ENCODE results near the gene TMEM222.

Gene TMEM222

GRCh38 chr1:27360159-27361043 is 38.4 kb downstream of the TMEM222 start:
- no peak for FAIRE-seq

DNA sequence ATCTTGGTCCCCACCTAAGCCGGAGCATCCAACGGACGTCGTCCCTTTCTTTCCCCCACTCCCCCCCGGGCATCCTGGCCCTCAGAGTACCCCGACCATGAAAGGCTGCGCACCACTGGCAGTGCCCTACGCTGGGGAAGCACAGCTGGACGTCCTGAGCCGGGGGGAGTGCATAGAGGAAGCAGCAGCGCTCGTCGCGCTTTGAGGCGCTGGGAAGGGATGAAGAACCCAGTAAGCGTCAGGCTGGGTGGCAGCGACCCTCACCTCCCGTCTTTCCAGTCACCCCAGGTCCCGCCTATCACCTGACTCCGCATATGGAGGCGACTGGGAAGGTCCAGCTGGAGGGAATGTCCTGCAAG is 39.1 kb downstream of the TMEM222 start:
- FAIRE-seq, result no peak

- FAIRE-seq, result no peak
These were observed 39.6 kb downstream of the TMEM222 start for GRCh38 chr1:27361553-27361952.

GRCh38 chr1:27363766-27364695 is 42.1 kb downstream of the TMEM222 start:
- no peak for FAIRE-seq

- no peak for FAIRE-seq
These were observed 42.9 kb downstream of the TMEM222 start for GRCh38 chr1:27364696-27365371.

- FAIRE-seq, result no peak
These were observed 43.6 kb downstream of the TMEM222 start for GRCh38 chr1:27365372-27366112.

- FAIRE-seq, result no peak
These were observed 44.1 kb downstream of the TMEM222 start for GRCh38 chr1:27366113-27366410.

GRCh38 chr1:27366411-27367159 is 44.6 kb downstream of the TMEM222 start, which contains the start of gene MAP3K6:
Gene MAP3K6, minus strand, starts transcription at chr1:27366961. Its CDS starts 364 bp downstream, at chr1:27366597.
- no peak for FAIRE-seq

DNA sequence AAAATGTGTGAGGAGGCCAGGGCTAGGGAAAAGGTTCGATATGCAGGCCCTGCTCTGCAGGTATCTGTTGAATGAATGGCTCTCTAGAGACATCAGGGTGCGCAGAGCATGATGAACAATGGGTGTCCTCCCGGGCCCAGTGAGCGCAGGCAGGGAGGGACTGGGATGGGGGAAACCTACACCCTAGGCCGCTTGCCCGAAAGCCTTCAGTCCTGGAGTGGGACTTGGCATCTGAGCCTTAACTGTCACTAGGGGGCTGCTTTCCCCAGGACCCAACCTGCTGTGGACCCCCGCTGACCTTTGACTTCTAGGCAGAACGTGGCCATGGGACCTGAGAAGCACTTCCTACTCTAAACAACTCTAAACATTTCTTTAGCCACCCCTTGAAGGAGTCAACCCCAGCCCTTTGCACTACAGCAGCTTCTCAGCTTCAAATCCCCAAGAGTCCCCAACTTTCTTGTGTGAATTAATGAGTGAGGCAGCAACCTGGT is 45.2 kb downstream of the TMEM222 start:
- FAIRE-seq, result no peak

GRCh38 chr1:27368869-27369582 is 47.1 kb downstream of the TMEM222 start:
- FAIRE-seq, result no peak

DNA sequence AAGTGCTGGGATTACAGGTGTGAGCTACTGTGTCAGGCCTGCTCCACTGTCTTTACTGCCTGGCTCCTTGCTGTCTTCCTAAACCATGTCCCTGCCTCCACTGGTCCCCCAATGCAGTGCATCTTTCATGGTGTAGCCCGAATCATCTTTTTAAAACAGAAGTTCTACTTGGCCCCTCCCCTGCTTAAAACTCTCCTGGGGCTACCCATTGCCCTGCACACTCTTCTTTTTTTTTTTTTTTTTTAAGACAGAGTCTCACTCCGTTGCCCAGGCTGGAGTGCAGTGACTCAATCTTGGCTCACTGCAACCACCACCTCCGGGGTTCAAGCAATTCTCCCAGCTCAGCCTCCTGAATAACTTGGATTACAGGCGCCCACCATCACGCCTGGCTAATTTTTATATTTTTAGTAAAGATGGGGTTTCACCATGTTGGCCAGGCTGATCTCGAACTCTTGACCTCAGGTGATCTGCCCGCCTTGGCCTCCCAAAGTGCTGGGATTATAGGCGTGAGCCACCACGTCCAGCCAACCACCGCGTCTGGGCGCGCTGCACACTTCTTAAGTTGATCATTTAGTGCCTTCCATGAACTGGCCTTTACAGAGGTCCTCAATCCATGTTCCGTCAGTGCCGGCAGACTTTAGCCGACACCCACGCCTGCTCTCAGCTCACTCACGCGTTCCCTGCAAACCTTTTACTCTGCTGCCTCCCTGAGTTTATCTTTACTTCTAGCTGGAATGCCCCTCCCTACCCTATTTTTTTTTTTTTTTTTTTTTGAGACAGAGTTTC is 50.3 kb downstream of the TMEM222 start:
- FAIRE-seq, result no peak

- FAIRE-seq, result no peak
These were observed 51.1 kb downstream of the TMEM222 start for GRCh38 chr1:27372808-27373690.

DNA sequence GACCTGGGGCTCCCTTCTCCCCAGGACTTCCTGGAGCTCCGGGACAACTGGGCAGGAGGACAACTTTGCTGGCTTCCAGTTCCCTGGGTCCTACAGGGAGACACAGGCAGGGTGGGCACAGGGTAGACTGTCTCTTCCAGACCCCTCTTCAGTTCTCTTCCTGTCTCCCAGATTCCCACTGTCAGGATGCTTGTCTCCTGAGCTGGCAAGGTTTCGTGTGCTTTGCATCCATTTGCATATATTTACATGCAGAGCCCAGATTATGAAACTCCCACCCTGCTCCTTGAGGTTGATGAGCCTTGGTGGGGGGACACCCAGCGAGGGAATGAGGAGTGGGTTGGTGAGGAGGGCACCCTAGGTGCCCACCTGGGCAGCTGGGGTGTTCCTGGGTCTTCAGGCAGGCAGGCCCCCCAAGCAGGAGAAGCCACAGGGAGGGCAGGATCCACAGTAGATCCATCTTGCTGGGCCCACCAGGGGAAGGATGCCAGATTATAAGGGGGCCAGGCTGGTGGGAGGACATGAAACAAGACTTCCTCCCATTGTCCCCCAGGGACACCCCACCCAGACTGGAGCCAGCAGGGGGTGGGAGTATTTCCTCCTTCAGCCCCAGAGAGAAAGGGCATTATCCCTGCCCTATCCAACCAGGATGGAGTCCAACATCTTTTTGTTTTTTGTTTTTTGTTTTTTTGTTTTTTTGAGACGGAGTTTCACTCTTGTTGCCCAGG is 52.6 kb downstream of the TMEM222 start, which contains the start of gene FCN3:
Gene FCN3 (minus strand): TSS at position 463 of the 725 bp plus-strand sequence. CDS start 6 bp downstream, at position 457.
- no peak for FAIRE-seq

GRCh38 chr1:27377760-27378495 is 56.0 kb downstream of the TMEM222 start:
- FAIRE-seq, result no peak

- FAIRE-seq, result no peak
These were observed 57.7 kb downstream of the TMEM222 start for GRCh38 chr1:27379564-27380122.

DNA sequence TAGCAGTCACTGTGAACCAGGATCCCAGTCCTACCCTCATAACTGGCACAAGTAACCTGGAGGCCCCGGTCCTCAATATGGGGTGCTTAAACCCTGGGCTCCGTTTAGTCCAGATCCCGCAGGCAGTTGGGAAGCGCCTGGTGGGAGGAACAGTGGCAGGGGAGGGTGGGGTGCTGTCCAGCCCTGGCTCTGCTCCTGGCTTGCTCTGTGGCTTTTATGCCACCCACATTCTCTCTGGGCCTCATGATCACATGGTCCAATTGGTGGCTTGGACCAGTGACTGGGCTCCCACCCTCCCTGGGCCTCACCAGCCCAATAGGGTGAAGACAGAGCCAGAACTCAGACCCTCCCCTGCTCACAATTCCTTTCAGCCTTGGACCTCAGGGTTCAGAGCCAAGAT is 58.3 kb downstream of the TMEM222 start:
- FAIRE-seq, result no peak
